HepG2 (cell line): ENCODE measurements around the gene GOLGA3. TPM values are rescaled to one million over a fixed set of nuclear protein-coding genes. Genes with fewer than 3 reads are reported as not detected.

ENCODE experiments used
- BRCA1 ChIP-seq: sonication (generic); formaldehyde crosslinking; IDR thresholded peaks from 2 replicates; pipeline ENCODE4 v1.4.0; 2020; ENCODE audit warnings: missing genetic modification reagents
- HOMEZ ChIP-seq: IDR thresholded peaks from 2 replicates; pipeline ENCODE4 v1.6.1; 2016; ENCODE audit warnings: low read depth
- IRF9 ChIP-seq: sonication (generic); formaldehyde crosslinking; IDR thresholded peaks from 2 replicates; pipeline ENCODE4 v1.8.0; 2022; ENCODE audit warnings: missing genetic modification reagents, mild to moderate bottlenecking, borderline replicate concordance
- KDM5A ChIP-seq: fragments of 200-600 bp; sonication (generic); IDR thresholded peaks from 2 replicates; pipeline ENCODE4 v1.7.0; 2018; ENCODE audit warnings: antibody characterized with exemption, mild to moderate bottlenecking, low read length, borderline replicate concordance
- KLF6 ChIP-seq: IDR thresholded peaks from 2 replicates; pipeline ENCODE4 v1.8.0; 2016; ENCODE audit warnings: missing biosample characterization, missing genetic modification reagents
- MXD3 ChIP-seq: IDR thresholded peaks from 2 replicates; pipeline ENCODE4 v1.6.1; 2016; ENCODE audit warnings: mild to moderate bottlenecking, missing biosample characterization, missing genetic modification reagents
- POLR2AphosphoS5 ChIP-seq: IDR thresholded peaks from 2 replicates; pipeline ENCODE4 v1.6.1; 2012; ENCODE audit warnings: low read depth, low read length
- RAD51 ChIP-seq: fragments of 450-650 bp; IDR thresholded peaks from 2 replicates; pipeline ENCODE4 v1.6.1; 2016; ENCODE audit warnings: borderline replicate concordance
- SNAI1 ChIP-seq: sonication (generic); formaldehyde crosslinking; IDR thresholded peaks from 2 replicates; pipeline ENCODE4 v1.5.0; 2020; ENCODE audit warnings: mild to moderate bottlenecking, missing genetic modification reagents, borderline replicate concordance
- SP1 ChIP-seq, 2 experiments: fragments of 450-650 bp in 1 of 2; sonication (generic) in 1 of 2; formaldehyde crosslinking in 1 of 2; IDR thresholded peaks; 2 replicates each; pipeline versions ENCODE4 v1.4.0 to v1.6.1; 2016 to 2020; ENCODE audit warnings: missing genetic modification reagents in 1 of 2
- TBX3 ChIP-seq: fragments of 450-650 bp; IDR thresholded peaks from 2 replicates; pipeline ENCODE4 v1.6.1; 2017; ENCODE audit warnings: antibody characterized with exemption, mild to moderate bottlenecking, inconsistent platforms, borderline replicate concordance
- TGIF2 ChIP-seq: IDR thresholded peaks from 2 replicates; pipeline ENCODE4 v1.6.1; 2016; ENCODE audit warnings: control low read depth, missing compliant biosample characterization
- THAP7 ChIP-seq: sonication (generic); formaldehyde crosslinking; IDR thresholded peaks from 2 replicates; pipeline ENCODE4 v1.8.1; 2023; ENCODE audit warnings: mild to moderate bottlenecking, missing genetic modification reagents
- ZNF317 ChIP-seq: sonication (generic); formaldehyde crosslinking; IDR thresholded peaks from 2 replicates; pipeline ENCODE4 v1.5.0; 2020; ENCODE audit warnings: mild to moderate bottlenecking, missing genetic modification reagents
- ZNF333 ChIP-seq: sonication (generic); formaldehyde crosslinking; IDR thresholded peaks from 2 replicates; pipeline ENCODE4 v1.4.0; 2020; ENCODE audit warnings: mild to moderate bottlenecking, missing genetic modification reagents, borderline replicate concordance
- ZNF530 ChIP-seq: sonication (generic); formaldehyde crosslinking; IDR thresholded peaks from 2 replicates; pipeline ENCODE4 v1.5.0; 2020; ENCODE audit warnings: low read depth, mild to moderate bottlenecking, missing genetic modification reagents
- ZNF558 ChIP-seq: sonication (generic); formaldehyde crosslinking; IDR thresholded peaks from 2 replicates; pipeline ENCODE4 v1.9.0; 2022; ENCODE audit warnings: mild to moderate bottlenecking, missing genetic modification reagents, borderline replicate concordance
- ZNF577 ChIP-seq: sonication (generic); formaldehyde crosslinking; IDR thresholded peaks from 2 replicates; pipeline ENCODE4 v1.4.0; 2020; ENCODE audit warnings: mild to moderate bottlenecking, low read depth, missing genetic modification reagents, borderline replicate concordance
- ZNF7 ChIP-seq: IDR thresholded peaks from 2 replicates; pipeline ENCODE4 v1.6.1; 2016; ENCODE audit warnings: missing biosample characterization, missing genetic modification reagents
- ZNF816 ChIP-seq: sonication (generic); formaldehyde crosslinking; IDR thresholded peaks from 2 replicates; pipeline ENCODE4 v1.8.0; 2022; ENCODE audit warnings: missing genetic modification reagents, mild to moderate bottlenecking, borderline replicate concordance
- ZNF83 ChIP-seq: sonication (generic); formaldehyde crosslinking; IDR thresholded peaks from 2 replicates; pipeline ENCODE4 v1.4.0; 2020; ENCODE audit warnings: missing genetic modification reagents, mild to moderate bottlenecking, borderline replicate concordance
- polyA plus RNA-seq, 8 experiments: library from polyadenylated mRNA; depleted of rRNA in 3 of 8; stranded (reverse) in 7 of 8; unstranded in 1 of 8; fragments of >200 nt; fragmentation: Illumina TruSeq in 4 of 8; extraction: Trizol in 4 of 8; gene quantifications; 2 replicates each; pipeline versions ENCODE4 v1.2.1 to v1.2.3, GENCODE V29; 2011 to 2016; ENCODE audit warnings: low read depth in 4 of 8, missing spikeins in 1 of 8, mixed read lengths in 1 of 8; ENCODE audit not compliant: insufficient read depth in 1 of 8
- total RNA-seq, 5 experiments: library from RNA; depleted of rRNA; stranded (reverse); fragments of >200 nt; fragmentation: Illumina TruSeq; extraction: Trizol; gene quantifications; 2 replicates each; pipeline ENCODE4 v1.2.3, GENCODE V29; 2016; ENCODE audit warnings: low read depth in 1 of 5

GOLGA3 gene
- total and polyA plus RNA-seq, 2 of the 13 experiments (the other 11 are each of a cell fraction or from before 2014, with no cell fraction given), result 22.0 to 43.0 TPM

- TF ChIP-seq BRCA1 (no peak), ZNF317 (CRISPR knock-in tag) (no peak), TGIF2 (CRISPR knock-in tag) (no peak), TBX3 (peak; percentile 62; the same call in 1 of the 2 replicates), ZNF558 (CRISPR knock-in tag) (no peak), SNAI1 (CRISPR knock-in tag) (no peak), KLF6 (CRISPR knock-in tag) (no peak), MXD3 (no peak), HOMEZ (CRISPR knock-in tag) (no peak), ZNF83 (CRISPR knock-in tag) (no peak), POLR2AphosphoS5 (no peak), THAP7 (CRISPR knock-in tag) (no peak), ZNF816 (no peak), ZNF577 (CRISPR knock-in tag) (no peak), ZNF333 (no peak), RAD51 (no peak), SP1 (IDR thresholded peaks at IDR 0.05) (no peak), SP1 (CRISPR knock-in tag; IDR thresholded peaks at IDR 0.05) (no peak), KDM5A (no peak), ZNF530 (no peak), ZNF7 (no peak), IRF9 (CRISPR knock-in tag) (no peak)
- TF ChIP-seq, all 625 proteins: peak for 23
Measured at GRCh38 chr12:132866251-132866828, 37.7 kb upstream of the GOLGA3 start (continued).
